ENCODE results near the gene WDR7.

WDR7 gene

DNA sequence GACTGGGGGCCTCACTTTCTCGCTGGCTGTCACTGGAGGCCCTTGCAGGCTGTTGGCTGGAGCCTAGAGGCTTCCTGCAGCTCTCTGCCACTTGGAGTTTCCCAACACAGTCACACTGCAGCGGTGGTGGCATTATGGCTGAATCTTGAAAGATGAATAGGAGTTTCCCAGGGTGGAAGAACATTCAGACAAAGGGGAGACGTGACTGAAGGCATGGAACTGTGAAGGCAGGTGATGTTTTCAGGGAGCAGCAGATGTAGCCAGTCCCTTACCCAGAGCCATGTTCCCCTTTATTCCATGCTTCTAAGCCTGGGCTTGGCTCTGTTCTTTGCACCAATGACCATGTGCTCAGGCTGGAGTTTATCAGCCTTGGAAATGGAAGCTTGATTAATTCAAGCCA is 389.0 kb downstream of the WDR7 start:
- WGBS = 73% methylated on average over 2 of the region's 3 CpGs
- no peak overlapping the region for H3K18ac ChIP-seq (ENCODE audit: low read depth in 1 of 2, low read length in 2 of 2)
- no peak overlapping the region for H3K4me2 ChIP-seq (ENCODE audit: low read length, poor library complexity, severe bottlenecking)
- H2BK5ac ChIP-seq (ENCODE audit: low read depth, low read length, poor library complexity, severe bottlenecking) = no peak overlapping the region
- no peak overlapping the region for H3K9ac ChIP-seq (ENCODE audit: low read length)
- no peak overlapping the region for H2AK5ac ChIP-seq (ENCODE audit: low read length, severe bottlenecking)
- no peak overlapping the region for H2BK120ac ChIP-seq (ENCODE audit: low read depth, low read length)
- H3K27ac ChIP-seq (ENCODE audit: low read length, poor library complexity, severe bottlenecking) = no peak overlapping the region
- H3K79me1 ChIP-seq (replicated peaks; ENCODE audit: low read length, poor library complexity, severe bottlenecking) = no peaks in the 10 kb centered on the region
- H3K36me3 ChIP-seq (ENCODE audit: control insufficient read depth in 1 of 2, insufficient read depth in 2 of 2, low read depth in 1 of 2, low read length in 2 of 2) = no peaks in the 10 kb centered on the region
- no peak overlapping the region for H2BK15ac ChIP-seq (ENCODE audit: low read depth, poor library complexity, severe bottlenecking)
- no peak overlapping the region for H3K23ac ChIP-seq (ENCODE audit: low read length in 2 of 2)
- DNase-seq = no peak
- H4K91ac ChIP-seq (ENCODE audit: low read length) = no peak overlapping the region
- H3K27me3 ChIP-seq (ENCODE audit: control insufficient read depth in 1 of 2, insufficient read depth in 1 of 2, low read length in 2 of 2) = peaks cover 0 to 3% of the 10 kb centered on the region in 2 experiments
- no peak overlapping the region for H4K8ac ChIP-seq (ENCODE audit: low read length)
- no peak overlapping the region for H3K4ac ChIP-seq (ENCODE audit: low read depth in 1 of 2, low read length in 2 of 2)
- no peak overlapping the region for H2AFZ ChIP-seq (ENCODE audit: low read depth, low read length)
- no peak overlapping the region for H3K14ac ChIP-seq (ENCODE audit: low read length in 2 of 2)
- no peaks in the 10 kb centered on the region for H3K9me3 ChIP-seq (ENCODE audit: control insufficient read depth, low read length)
- H2BK12ac ChIP-seq (ENCODE audit: low read length in 2 of 2) = no peak overlapping the region
- no peak overlapping the region for H3K4me3 ChIP-seq (ENCODE audit: insufficient read depth in 1 of 2, low read depth in 1 of 2, low read length in 2 of 2)
- no peaks in the 10 kb centered on the region for H3K4me1 ChIP-seq (ENCODE audit: control insufficient read depth, insufficient read depth, low read depth, low read length)

GRCh38 chr18:57043241-57043640 is 392.1 kb downstream of the WDR7 start:
- Histone ChIP-seq H3K9me3 (ENCODE audit: control insufficient read depth, low read length) (peaks cover 9% of the 10 kb centered on the region), H4K8ac (ENCODE audit: low read length) (no peak overlapping the region), H3K27ac (ENCODE audit: low read length, poor library complexity, severe bottlenecking) (no peak overlapping the region), H2BK120ac (ENCODE audit: low read depth, low read length) (no peak overlapping the region), H3K23ac (ENCODE audit: low read length in 2 of 2) (no peak overlapping the region), H2BK12ac (ENCODE audit: low read length in 2 of 2) (no peak overlapping the region), H3K4me2 (ENCODE audit: low read length, poor library complexity, severe bottlenecking) (no peak overlapping the region), H3K9ac (ENCODE audit: low read length) (no peak overlapping the region), H3K18ac (ENCODE audit: low read depth in 1 of 2, low read length in 2 of 2) (no peak overlapping the region), H2BK15ac (ENCODE audit: low read depth, poor library complexity, severe bottlenecking) (no peak overlapping the region), H2AFZ (ENCODE audit: low read depth, low read length) (no peak overlapping the region), H3K4ac (ENCODE audit: low read depth in 1 of 2, low read length in 2 of 2) (no peak overlapping the region), H3K79me1 (replicated peaks; ENCODE audit: low read length, poor library complexity, severe bottlenecking) (no peaks in the 10 kb centered on the region), H3K36me3 (ENCODE audit: control insufficient read depth in 1 of 2, insufficient read depth in 2 of 2, low read depth in 1 of 2, low read length in 2 of 2) (no peaks in the 10 kb centered on the region), H3K4me3 (ENCODE audit: insufficient read depth in 1 of 2, low read depth in 1 of 2, low read length in 2 of 2) (no peak overlapping the region), H2BK5ac (ENCODE audit: low read depth, low read length, poor library complexity, severe bottlenecking) (no peak overlapping the region), H3K27me3 (ENCODE audit: control insufficient read depth in 1 of 2, insufficient read depth in 1 of 2, low read length in 2 of 2) (peaks cover 0 to 5% of the 10 kb centered on the region in 2 experiments), H2AK5ac (ENCODE audit: low read length, severe bottlenecking) (no peak overlapping the region), H3K14ac (ENCODE audit: low read length in 2 of 2) (no peak overlapping the region), H3K4me1 (ENCODE audit: control insufficient read depth, insufficient read depth, low read depth, low read length) (no peaks in the 10 kb centered on the region), H4K91ac (ENCODE audit: low read length) (no peak overlapping the region)
- DNase-seq = no peak
- 78% methylated on average over 3 of the region's 3 CpGs for WGBS

- Histone ChIP-seq H3K27ac (ENCODE audit: low read length, poor library complexity, severe bottlenecking) (no peak overlapping the region), H3K27me3 (ENCODE audit: control insufficient read depth in 1 of 2, insufficient read depth in 1 of 2, low read length in 2 of 2) (peaks cover 7 to 11% of the 10 kb centered on the region in 2 experiments), H3K36me3 (ENCODE audit: control insufficient read depth in 1 of 2, insufficient read depth in 2 of 2, low read depth in 1 of 2, low read length in 2 of 2) (no peaks in the 10 kb centered on the region), H3K14ac (ENCODE audit: low read length in 2 of 2) (no peak overlapping the region), H3K4me1 (ENCODE audit: control insufficient read depth, insufficient read depth, low read depth, low read length) (no peaks in the 10 kb centered on the region), H2AK5ac (ENCODE audit: low read length, severe bottlenecking) (no peak overlapping the region), H3K9me3 (ENCODE audit: control insufficient read depth, low read length) (peaks cover 9% of the 10 kb centered on the region), H2BK120ac (ENCODE audit: low read depth, low read length) (no peak overlapping the region), H3K4me3 (ENCODE audit: insufficient read depth in 1 of 2, low read depth in 1 of 2, low read length in 2 of 2) (no peak overlapping the region), H2BK12ac (ENCODE audit: low read length in 2 of 2) (no peak overlapping the region), H3K18ac (ENCODE audit: low read depth in 1 of 2, low read length in 2 of 2) (no peak overlapping the region), H4K8ac (ENCODE audit: low read length) (no peak overlapping the region), H2BK15ac (ENCODE audit: low read depth, poor library complexity, severe bottlenecking) (no peak overlapping the region), H3K79me1 (replicated peaks; ENCODE audit: low read length, poor library complexity, severe bottlenecking) (no peaks in the 10 kb centered on the region), H3K4me2 (ENCODE audit: low read length, poor library complexity, severe bottlenecking) (no peak overlapping the region), H4K91ac (ENCODE audit: low read length) (no peak overlapping the region), H3K4ac (ENCODE audit: low read depth in 1 of 2, low read length in 2 of 2) (no peak overlapping the region), H3K23ac (ENCODE audit: low read length in 2 of 2) (no peak overlapping the region), H3K9ac (ENCODE audit: low read length) (no peak overlapping the region), H2AFZ (ENCODE audit: low read depth, low read length) (no peak overlapping the region), H2BK5ac (ENCODE audit: low read depth, low read length, poor library complexity, severe bottlenecking) (no peak overlapping the region)
- 80% methylated on average over 9 of the region's 9 CpGs for WGBS
- no peak for DNase-seq
Observed at GRCh38 chr18:57048351-57048750, 397.2 kb downstream of the WDR7 start.

DNA sequence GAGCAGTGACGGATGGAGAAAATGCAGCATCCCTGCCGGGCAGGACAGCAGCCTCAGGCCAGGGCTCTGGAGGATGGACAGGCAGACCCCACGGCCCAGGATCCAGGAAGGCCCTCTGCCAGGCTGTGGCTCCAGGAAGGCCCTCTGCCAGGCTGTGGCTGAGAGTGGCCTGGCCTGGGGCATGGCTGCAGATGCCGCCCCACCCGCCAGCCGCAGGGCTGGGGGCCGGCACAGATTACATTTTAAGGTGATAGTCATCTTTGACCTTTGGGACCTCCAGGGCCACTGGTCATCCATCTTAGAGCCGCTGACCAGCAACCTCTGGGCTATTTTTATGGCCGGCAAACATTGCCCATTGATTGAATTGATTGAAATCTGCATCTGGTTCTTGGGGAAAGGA is 397.7 kb downstream of the WDR7 start:
- no peaks in the 10 kb centered on the region for H3K4me1 ChIP-seq (ENCODE audit: control insufficient read depth, insufficient read depth, low read depth, low read length)
- H4K91ac ChIP-seq (ENCODE audit: low read length) = no peak overlapping the region

More for the DNA sequence above, 397.7 kb downstream of the WDR7 start:
- DNase-seq = no peak
- H2BK12ac ChIP-seq (ENCODE audit: low read length in 2 of 2) = no peak overlapping the region
- no peak overlapping the region for H3K4me2 ChIP-seq (ENCODE audit: low read length, poor library complexity, severe bottlenecking)
- H2BK5ac ChIP-seq (ENCODE audit: low read depth, low read length, poor library complexity, severe bottlenecking) = no peak overlapping the region
- no peak overlapping the region for H3K9ac ChIP-seq (ENCODE audit: low read length)
- no peak overlapping the region for H3K4ac ChIP-seq (ENCODE audit: low read depth in 1 of 2, low read length in 2 of 2)
- no peak overlapping the region for H2AFZ ChIP-seq (ENCODE audit: low read depth, low read length)
- no peak overlapping the region for H2AK5ac ChIP-seq (ENCODE audit: low read length, severe bottlenecking)
- no peak overlapping the region for H2BK120ac ChIP-seq (ENCODE audit: low read depth, low read length)
- H3K4me3 ChIP-seq (ENCODE audit: insufficient read depth in 1 of 2, low read depth in 1 of 2, low read length in 2 of 2) = no peak overlapping the region
- no peak overlapping the region for H3K14ac ChIP-seq (ENCODE audit: low read length in 2 of 2)
- H3K23ac ChIP-seq (ENCODE audit: low read length in 2 of 2) = no peak overlapping the region
- H3K79me1 ChIP-seq (replicated peaks; ENCODE audit: low read length, poor library complexity, severe bottlenecking) = no peaks in the 10 kb centered on the region
- H3K9me3 ChIP-seq (ENCODE audit: control insufficient read depth, low read length) = peaks cover 9% of the 10 kb centered on the region
- H3K27ac ChIP-seq (ENCODE audit: low read length, poor library complexity, severe bottlenecking) = no peak overlapping the region
- H3K18ac ChIP-seq (ENCODE audit: low read depth in 1 of 2, low read length in 2 of 2) = no peak overlapping the region
- H2BK15ac ChIP-seq (ENCODE audit: low read depth, poor library complexity, severe bottlenecking) = no peak overlapping the region
- no peak overlapping the region for H4K8ac ChIP-seq (ENCODE audit: low read length)
- 75% methylated on average over 9 of the region's 9 CpGs for WGBS
- H3K36me3 ChIP-seq (ENCODE audit: control insufficient read depth in 1 of 2, insufficient read depth in 2 of 2, low read depth in 1 of 2, low read length in 2 of 2) = no peaks in the 10 kb centered on the region
- peaks cover 7 to 11% of the 10 kb centered on the region in 2 experiments for H3K27me3 ChIP-seq (ENCODE audit: control insufficient read depth in 1 of 2, insufficient read depth in 1 of 2, low read length in 2 of 2)

Measured in mesenchymal stem cell (in vitro differentiated cells and primary cell).